ENCODE data around the gene MYO1C. TPM values are rescaled to one million over a fixed set of nuclear protein-coding genes. Genes with fewer than 3 reads are reported as not detected.
"Not testable (repeated sequence)": the region's sequence is repeated elsewhere in the genome, so short reads cannot be mapped to it uniquely, and the experiment has no call there.

Gene MYO1C
- total RNA-seq, 1 experiment from 2014 or later, result 94.1 TPM

DNA sequence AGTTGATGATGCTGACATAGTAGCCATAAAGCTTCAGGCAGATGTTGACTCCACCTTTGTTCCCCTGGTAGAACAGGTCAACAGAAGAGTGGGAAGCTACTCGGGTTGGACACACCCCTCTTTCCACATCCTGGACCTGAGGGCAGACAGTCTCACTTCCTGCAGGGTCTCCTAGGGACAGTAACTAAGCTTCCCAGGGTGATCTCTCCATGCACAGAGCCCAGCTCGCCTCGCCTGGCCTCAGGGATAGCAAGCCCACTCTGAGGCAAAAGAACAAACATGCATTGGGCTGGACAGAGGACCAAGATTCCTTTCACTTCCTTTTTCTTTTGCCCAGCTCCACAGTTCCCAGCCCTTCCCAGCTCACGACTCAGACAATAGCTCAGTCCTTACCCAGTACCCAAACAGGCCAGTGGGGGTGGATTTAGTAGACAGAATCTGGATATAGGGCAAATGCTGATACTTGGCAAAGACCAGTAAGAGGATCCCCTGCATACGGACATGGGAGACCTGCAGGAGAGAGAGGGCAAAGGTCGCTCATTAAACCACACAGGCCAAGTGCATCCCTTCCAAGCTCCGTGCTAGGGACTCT, 16.9 kb upstream of the MYO1C start:
- DNase-seq (ENCODE audit: low spot score), result no peak
- in situ Hi-C loops (cut with HindIII; ENCODE audit: low sequenced_read_pairs), result loop anchor here (5.0 to 10.0 kb wide), 3 partner anchors 43 to 255 kb away; no protein-coding TSS in a partner anchor

DNA sequence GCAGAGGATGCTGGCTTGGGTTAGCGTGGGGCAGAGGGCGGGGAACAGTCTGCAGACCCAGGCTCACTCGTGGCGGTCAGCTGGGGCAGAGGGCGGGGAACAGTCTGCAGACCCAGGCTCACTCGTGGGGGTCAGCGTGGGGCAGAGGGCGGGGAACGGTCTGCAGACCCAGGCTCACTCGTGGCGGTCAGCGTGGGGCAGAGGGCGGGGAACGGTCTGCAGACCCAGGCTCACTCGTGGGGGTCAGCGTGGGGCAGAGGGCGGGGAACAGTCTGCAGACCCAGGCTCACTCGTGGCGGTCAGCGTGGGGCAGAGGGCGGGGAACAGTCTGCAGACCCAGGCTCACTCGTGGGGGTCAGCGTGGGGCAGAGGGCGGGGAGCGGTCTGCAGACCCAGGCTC, 16.2 kb upstream of the MYO1C start:
- in situ Hi-C loops (cut with HindIII; ENCODE audit: low sequenced_read_pairs), result loop anchor here (5.0 to 10.0 kb wide), 3 partner anchors 44 to 254 kb away; no protein-coding TSS in a partner anchor
- DNase-seq (ENCODE audit: low spot score), result not testable (repeated sequence)

DNA sequence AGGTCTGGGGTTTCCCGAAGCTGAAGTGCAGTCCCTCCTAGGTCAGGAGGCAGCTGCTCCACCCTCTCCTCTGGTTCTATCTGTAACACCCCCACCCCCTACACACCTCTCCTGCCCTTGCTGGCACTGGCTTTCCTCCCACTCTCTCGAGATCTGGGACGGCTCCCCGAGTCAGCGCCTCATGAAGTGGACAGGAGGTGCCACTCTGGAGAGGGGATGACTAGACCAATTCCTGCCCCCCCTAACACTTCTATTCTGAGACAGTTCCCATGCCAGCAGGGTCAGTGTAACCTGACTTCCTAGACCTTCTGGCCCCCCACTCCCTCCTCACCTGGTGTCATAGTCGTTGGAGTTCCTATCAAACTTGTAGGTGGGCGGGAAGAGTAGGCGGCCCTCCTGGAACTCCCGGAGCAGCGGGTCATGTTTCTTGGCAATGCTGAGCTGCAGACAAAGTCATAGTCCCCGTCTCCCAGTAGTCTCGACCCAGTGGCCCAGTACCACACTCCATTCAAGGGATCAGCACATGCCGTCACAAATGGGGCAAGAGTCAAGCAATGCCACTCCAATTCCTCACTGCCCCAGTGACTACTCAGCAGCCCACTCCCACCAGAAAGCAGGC, 14.3 kb upstream of the MYO1C start:
- in situ Hi-C loops (cut with HindIII; ENCODE audit: low sequenced_read_pairs), result loop anchor here (5.0 to 10.0 kb wide), 3 partner anchors 46 to 252 kb away; no protein-coding TSS in a partner anchor

DNA sequence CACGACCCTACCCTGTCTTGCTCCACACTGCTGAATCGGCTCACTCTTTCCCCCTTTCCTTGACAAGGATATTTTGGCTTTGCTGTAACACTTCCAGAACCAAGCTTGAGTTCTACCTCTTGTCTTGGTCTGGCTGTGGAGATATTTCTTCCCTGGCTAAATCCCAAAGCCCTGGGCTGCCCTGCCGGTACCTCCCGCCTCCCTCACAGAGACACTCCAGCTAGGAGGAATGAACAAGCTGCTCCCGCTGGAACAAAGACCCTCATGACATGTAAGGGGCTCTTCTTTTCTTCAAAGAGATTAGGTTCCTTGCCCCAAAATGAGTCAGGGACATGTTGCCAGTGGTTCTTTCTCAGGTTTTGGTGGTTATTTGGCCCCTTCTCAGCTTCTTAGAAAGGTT, 13.1 kb upstream of the MYO1C start:
- DNase-seq (ENCODE audit: low spot score), result no peak
- in situ Hi-C loops (cut with HindIII; ENCODE audit: low sequenced_read_pairs), result loop anchor here (5.0 to 10.0 kb wide), 3 partner anchors 47 to 251 kb away; no protein-coding TSS in a partner anchor

More for the DNA sequence above, 14.3 kb upstream of the MYO1C start:
- no peak for DNase-seq (ENCODE audit: low spot score)

DNA sequence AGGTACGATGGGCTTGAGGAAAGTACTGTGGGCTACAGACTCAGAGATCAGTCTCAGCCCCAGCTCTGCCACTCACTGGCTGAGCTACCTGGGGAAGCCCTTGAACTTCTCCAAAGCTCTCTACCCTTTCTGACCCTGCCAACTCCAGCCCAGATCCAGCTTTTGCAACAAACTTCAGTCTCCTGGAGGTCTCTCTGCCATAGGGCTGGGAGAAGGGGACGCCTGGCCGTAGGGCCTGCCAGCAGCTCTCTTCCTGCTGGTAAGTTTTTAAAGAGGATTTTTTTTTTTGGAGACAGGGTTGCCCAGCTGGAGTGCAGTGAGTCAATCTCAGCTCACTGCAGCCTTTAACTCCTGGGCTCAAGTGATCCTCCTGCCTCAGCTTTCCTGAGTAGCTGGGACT, 12.4 kb upstream of the MYO1C start:
- in situ Hi-C loops (cut with HindIII; ENCODE audit: low sequenced_read_pairs), result loop anchor here (5.0 to 10.0 kb wide), 3 partner anchors 47 to 250 kb away; no protein-coding TSS in a partner anchor
- DNase-seq (ENCODE audit: low spot score), result no peak

DNA sequence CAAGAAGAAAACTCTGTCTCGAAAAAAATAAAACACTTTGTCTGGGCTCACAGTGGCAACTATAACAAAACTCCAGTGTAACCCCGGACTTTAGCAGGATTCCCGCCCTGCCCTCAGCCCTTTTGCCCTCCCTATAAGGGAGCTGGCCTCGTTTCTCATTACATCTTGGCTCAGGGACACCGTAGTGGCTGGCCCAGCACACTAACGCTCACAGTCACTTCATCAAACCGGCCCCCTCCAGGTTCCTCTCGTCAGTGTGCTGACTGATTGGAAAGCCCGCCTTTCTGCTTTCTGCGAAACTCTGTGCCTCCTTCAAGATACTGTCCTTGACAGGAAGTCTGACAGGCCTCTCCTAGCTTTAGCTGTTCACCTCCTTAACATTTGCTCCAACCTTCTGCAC, 11.2 kb upstream of the MYO1C start:
- in situ Hi-C loops (cut with HindIII; ENCODE audit: low sequenced_read_pairs), result loop anchor here (10.0 kb wide), 1 partner anchor 249 kb away; no protein-coding TSS in a partner anchor
- no peak for DNase-seq (ENCODE audit: low spot score)

DNA sequence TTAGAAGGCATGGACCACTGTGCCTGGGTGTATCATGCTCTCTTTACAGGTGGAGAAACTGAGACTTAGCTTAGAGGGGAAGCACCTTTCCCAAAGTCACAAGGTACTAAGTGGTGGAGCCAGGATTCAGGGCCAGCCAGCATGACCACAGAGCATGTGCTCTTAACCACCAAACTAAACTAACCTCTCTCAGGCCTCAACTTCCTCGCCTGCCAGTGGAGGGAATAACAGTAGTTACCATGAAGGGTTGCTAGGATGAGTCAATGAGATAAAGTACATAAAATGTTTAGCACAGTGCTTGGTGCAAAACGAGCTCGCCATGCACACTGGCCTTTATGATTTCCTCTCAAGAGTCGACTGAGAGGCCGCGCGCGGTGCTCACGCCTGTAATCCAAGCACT, 6.4 kb upstream of the MYO1C start:
- in situ Hi-C loops (cut with HindIII; ENCODE audit: low sequenced_read_pairs), result no loop called here
- no peak for DNase-seq (ENCODE audit: low spot score)

DNA sequence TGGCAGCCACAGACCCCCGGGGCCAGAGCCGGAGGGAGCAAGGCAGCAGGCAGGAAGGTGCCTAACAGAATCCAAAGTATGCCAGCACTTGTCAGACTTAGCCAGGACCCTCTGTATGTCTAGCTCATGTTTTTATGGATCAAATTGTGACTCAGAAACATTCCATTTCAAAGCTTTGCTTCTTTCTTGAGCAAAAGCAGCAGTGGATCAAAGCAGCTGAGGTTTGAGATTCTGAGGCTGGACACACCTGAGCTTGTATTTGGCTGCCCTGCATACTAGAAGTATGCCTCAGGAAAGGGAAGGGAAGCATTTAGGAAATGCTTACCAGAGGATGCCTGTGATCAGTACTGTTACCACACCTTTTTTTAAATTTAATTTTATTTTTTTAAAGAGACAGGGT, 5.7 kb upstream of the MYO1C start:
- no peak for DNase-seq (ENCODE audit: low spot score)
- in situ Hi-C loops (cut with HindIII; ENCODE audit: low sequenced_read_pairs), result no loop called here

DNA sequence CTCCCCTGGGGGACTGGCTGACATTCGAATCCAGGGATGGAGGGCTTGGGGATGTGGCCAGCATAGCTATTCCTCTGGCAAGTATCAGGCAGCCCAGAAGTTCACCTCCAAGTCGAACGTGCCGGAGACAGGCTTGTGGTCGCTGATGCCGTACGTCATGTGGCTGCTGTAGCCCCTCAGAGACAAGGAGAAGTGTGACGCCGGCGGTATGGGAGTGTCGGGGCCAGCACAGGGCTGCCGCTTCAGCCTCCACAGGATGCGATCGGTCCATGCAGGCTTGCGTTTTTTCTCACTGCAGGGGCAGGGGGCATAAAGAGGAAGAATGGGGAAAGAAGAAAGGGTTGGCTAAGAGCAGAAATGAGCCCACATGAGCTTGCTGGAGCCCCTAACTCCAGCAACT, 5.3 kb upstream of the MYO1C start:
- in situ Hi-C loops (cut with HindIII; ENCODE audit: low sequenced_read_pairs), result no loop called here
- DNase-seq (ENCODE audit: low spot score), result no peak

DNA sequence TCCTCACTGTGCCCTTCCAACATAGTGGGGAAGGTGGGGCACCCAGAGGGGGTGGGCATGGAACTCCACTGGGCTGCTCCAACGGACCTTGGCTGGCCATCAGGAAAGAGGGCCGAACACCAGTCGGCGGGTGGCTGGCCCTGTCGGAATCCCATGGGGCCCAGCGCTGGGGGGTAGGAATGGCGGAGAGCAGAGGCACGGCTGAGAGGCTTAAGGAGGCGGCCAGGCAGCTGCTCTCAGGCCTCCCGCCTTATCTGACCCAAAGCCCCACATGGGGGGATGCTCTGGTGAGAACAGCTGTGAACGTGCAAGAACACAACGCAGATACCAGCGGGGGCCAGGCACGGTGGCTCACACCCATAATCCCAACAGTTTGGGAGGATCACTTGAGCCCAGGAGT, 4.4 kb upstream of the MYO1C start:
- DNase-seq (ENCODE audit: low spot score), result no peak
- in situ Hi-C loops (cut with HindIII; ENCODE audit: low sequenced_read_pairs), result no loop called here

DNA sequence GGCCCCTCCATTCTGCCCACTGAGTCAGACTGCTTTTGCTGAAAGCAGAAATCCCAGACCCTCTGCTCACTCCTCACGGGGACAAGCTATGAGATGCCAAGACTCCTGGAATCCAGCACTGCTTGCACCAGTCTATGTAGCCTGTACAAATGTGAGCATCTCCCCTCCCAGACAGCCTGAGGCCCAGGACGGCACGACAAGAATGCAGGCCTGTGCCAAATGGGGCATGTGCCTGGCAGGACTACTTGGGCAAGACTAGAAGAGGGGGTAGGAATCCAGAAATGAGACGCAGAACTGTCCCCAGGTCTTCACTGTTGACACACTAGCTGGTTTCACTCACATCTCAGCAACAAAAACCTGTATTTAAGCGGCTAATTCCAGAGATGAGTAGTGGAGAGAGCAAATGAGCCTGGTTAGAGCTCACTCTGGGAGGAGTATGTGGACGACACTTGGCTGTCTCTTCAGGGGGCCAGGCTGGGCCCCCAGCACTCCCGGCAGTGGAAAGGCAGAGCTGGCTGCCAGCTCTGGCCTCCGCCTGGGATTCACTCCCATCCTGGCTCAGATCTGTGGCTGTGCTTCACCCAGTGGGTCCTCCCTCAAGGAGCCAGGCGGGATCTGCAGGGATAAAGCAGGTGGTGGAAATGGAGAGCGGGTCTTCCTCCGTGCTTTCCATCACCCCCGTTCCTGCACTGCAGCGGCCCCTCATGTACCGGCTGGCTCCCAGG, 2.9 kb upstream of the MYO1C start:
- DNase-seq (ENCODE audit: low spot score), result peak; percentile 48
- in situ Hi-C loops (cut with HindIII; ENCODE audit: low sequenced_read_pairs), result no loop called here

DNA sequence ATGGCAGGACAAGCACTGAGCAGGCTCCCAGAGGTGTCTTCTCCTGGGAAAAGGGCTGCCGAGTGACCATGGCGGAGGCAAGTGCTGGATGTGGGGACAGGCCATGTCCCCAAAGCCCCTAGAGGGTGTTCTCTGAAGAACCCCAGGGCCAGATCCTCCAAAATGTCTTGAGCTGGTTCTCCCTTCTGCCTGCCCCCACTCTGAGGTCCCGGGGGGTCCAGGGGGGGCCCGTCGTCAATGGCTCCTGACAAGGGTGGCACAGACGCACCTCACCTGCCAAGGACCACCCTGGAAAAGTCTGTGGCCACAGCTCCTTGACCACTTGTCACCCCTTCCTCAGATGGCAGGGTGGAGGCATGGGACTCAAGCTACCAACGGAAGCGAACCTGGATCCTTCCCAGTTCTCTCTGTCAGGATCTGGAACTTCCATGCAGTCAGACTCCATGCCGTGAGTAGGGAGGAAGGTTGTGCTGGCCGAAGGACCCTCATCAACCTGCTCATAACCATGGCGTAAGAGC, 2.3 kb upstream of the MYO1C start:
- in situ Hi-C loops (cut with HindIII; ENCODE audit: low sequenced_read_pairs), result no loop called here
- no peak for DNase-seq (ENCODE audit: low spot score)

DNA sequence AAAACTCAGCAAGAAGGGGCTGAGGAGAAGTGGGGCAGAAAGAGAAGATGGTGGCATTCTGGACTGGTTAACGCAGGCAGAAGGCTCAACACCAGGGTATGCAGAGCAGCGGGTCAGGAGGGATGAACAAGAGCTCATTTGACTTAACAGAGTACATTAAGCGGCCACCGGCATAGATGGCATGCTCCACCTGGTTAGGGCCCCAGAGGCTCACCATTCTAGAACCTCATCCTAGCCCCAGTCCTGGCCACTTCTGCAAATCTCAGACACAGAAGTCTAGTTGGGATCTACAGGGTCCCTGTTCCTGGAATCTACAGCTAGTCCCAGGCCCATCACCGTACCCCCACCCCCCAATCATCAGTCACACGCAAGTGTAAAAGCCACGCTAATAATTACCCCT, 1.7 kb upstream of the MYO1C start:
- in situ Hi-C loops (cut with HindIII; ENCODE audit: low sequenced_read_pairs), result no loop called here

DNA sequence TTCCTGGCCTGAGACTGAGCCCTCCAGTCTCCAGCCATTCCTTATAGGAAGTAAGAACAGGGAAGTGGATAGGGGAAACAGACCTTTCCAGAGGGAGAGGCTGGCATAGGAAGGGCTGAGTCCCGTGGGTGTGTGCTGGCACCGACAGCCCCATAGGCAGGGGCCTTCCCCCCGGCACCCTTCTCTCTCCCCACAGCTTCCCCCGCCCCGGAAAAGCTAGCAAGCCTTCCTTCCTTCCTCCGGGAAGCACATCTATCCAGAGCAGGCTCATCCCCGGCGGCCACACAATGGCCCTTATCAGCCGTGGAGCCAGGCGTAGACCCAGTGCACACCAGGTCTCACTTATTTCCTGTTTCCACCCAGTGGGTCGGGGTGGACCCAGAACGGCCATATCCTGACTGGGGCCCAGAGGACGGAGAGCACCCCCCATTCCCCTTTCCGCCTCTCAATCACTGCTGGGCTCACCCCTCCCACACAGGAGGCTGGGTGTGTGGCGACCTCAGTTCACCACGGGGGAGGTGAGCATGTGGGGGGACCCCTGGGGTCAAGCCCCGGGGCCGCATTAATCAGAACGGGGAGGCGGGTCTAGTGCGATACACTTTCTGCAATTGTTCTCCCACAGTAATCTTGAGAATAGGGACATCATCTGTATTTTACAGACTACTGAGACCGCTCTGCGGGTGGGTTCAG, 950 bp upstream of the MYO1C start:
- in situ Hi-C loops (cut with HindIII; ENCODE audit: low sequenced_read_pairs), result no loop called here
- no peak for DNase-seq (ENCODE audit: low spot score)

More for the DNA sequence above, 1.7 kb upstream of the MYO1C start:
- DNase-seq (ENCODE audit: low spot score), result no peak

DNA sequence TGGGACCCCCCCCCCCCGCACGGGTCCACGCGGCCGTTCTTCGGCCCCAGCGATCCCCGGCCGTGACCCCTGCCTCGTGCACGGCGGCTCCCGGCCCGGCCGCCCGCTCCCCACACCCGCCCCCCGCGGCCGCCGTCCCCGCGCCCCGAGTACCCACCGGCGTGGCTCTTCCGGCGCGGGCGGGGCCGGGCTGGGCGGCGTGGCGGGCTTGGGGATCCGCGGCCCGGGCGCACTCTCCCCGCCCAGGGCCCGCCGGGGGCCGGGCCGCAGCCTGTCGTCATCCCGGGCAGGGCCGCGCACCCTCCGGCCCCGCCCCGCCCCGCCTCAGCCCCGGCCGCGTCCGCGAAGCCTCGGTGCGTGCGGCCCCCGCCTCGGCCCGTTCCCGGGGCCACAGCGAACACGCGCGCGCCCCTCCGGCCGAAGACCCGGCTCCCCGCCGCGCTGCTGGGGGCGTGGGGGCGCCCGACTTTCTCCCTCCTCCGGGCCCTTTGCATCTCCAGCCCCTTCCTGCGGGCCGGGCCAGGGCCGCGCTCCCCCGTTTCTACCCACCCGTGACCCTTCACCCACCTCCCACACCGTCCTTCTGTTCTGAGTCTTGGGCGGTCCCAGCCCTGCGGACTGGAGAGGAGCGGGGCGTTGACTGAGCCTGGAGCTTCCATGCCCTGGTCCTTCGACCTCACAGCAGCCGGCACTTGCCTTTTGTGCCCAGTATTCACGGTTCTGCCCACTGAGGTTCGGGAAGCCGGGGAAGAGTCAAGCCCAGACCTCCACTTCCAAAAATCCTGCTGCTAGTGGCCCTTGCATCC, 840 bp downstream of the MYO1C start:
- in situ Hi-C loops (cut with HindIII; ENCODE audit: low sequenced_read_pairs), result no loop called here
- DNase-seq (ENCODE audit: low spot score), result peak; percentile 46

DNA sequence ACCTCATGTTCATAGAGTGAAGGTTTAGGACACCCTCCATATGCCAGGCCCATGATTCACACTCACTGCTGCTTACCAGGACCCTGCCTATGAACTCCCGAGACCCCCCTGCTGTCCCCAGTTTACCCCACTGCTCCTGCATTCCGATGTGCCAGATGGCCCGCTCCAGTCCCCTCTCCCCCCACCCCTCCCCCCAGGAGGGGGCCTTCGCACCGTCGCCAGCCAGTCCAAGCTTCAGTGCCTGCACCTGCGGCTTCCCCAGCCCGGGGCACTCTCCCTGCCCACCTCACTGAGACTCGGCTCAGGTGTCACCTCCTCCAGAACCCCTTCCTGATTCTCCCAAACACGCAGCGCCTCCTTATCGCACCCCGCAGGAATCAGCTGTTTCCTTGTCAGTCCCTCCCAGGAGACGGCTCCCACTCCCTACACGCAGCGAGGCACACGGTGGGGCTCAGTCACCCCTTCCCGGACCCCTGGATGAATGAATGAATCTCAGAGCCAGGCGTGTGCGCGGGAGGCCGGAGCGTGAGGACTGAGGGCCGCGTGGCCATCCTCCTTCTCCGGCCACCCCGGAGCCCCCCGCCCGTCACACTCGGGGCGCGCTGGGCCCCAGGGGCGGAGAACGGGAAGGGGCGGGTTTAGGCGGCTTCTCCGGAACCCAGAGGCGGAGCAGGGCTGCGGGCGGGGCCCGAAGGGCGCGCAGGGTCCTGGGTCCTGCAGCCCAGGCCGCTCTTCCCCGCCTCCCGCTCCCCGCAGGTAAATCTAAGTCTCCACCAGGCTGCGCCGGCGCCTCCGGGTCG, 1.6 kb downstream of the MYO1C start:
- in situ Hi-C loops (cut with HindIII; ENCODE audit: low sequenced_read_pairs), result no loop called here
- peak; percentile 58 for DNase-seq (ENCODE audit: low spot score)

DNA sequence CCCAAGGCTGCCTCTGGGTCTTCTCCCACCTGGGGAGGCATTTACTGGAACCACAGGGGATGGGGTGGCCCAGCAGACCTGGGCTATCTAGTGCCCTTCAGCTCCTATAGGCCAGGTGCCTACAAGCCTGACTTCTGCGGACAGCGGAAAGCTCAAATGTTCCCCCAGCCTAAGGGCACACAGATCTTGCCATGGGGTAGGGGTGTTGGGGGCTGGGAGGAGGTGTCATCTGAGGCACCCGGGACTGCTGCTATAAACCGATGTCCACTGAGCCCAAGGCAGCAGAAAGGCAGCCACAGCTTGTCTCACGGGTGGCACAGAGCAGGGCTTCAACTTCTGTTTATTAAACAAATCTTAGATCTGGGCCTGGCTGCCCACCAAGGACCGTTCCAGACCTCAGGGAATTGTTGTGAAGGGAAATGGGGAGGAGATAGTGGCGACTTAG, 3.6 kb downstream of the MYO1C start:
- no peak for DNase-seq (ENCODE audit: low spot score)
- in situ Hi-C loops (cut with HindIII; ENCODE audit: low sequenced_read_pairs), result no loop called here

All from G401 (cell line).